KOPT-K1 (cell line): Measurements from ENCODE around the gene FAM76B.
A peak's percentile ranks its signal among the peaks of the same experiment; 100 is the strongest.

Experiments
- H3K27ac ChIP-seq: fragments of 200-600 bp; sonication (generic); 2 replicates; pipeline ENCODE4 v1.5.1; 2016; ENCODE audit warnings: antibody characterized with exemption, mild to moderate bottlenecking, low read depth, low read length; ENCODE audit not compliant: poor library complexity, severe bottlenecking
- H3K36me3 ChIP-seq: fragments of 200-600 bp; sonication (generic); 2 replicates; pipeline ENCODE4 v1.5.1; 2017; ENCODE audit warnings: antibody characterized with exemption, mild to moderate bottlenecking, low read length, moderate library complexity; ENCODE audit not compliant: insufficient read depth
- H3K9me3 ChIP-seq: fragments of 200-600 bp; sonication (generic); 2 replicates; pipeline ENCODE4 v1.5.1; 2017; ENCODE audit warnings: antibody characterized with exemption, low read length, mild to moderate bottlenecking; ENCODE audit not compliant: insufficient read depth, poor library complexity, severe bottlenecking

FAM76B gene

DNA sequence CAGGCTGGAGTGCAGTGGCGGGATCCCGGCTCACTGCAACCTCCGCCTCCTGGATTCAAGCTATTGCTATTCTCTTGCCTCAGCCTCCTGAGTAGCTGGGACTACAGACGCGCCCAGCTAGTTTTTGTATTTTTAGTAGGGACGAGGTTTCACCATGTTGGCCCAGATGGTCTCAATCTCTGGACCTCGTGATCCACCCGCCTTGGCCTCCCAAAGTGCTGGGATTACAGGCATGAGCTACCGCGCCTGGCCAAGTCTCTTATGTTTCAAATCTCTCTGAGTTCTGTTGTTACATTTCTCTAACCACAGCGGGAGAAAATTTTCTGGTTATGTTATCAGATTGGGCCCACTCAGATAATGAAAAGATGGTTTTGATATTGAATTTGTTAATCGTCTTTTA lies 10.9 kb upstream of the FAM76B start:
- Histone ChIP-seq H3K9me3 (no peaks in the 10 kb centered on the region), H3K36me3 (peaks cover 75% of the 10 kb centered on the region), H3K27ac (no peak overlapping the region)

DNA sequence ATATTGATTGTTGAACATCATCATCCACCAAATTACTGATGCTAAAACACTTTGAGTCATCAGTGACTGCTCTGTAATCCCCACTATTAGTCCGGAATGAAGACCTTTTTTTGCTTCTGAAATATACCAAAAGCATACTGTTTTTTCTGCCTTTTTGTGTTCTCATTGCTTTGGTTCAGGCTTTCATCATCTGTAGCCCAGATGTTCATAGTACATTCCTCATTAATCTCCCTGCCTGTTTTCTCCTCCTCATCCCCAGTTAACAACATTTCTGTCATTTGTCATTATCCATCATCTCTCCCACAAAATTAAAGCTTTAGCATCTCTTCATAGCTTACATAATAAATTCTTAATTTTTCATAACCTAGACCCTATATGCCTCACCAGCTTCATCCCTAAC lies 10.0 kb upstream of the FAM76B start:
- no peaks in the 10 kb centered on the region for H3K9me3 ChIP-seq
- H3K27ac ChIP-seq, result no peak overlapping the region
- peaks cover 68% of the 10 kb centered on the region for H3K36me3 ChIP-seq

- H3K27ac ChIP-seq, result no peak overlapping the region
- H3K36me3 ChIP-seq, result peaks cover 48% of the 10 kb centered on the region
- no peaks in the 10 kb centered on the region for H3K9me3 ChIP-seq
These were observed 6.9 kb upstream of the FAM76B start for GRCh38 chr11:95796501-95796900.

DNA sequence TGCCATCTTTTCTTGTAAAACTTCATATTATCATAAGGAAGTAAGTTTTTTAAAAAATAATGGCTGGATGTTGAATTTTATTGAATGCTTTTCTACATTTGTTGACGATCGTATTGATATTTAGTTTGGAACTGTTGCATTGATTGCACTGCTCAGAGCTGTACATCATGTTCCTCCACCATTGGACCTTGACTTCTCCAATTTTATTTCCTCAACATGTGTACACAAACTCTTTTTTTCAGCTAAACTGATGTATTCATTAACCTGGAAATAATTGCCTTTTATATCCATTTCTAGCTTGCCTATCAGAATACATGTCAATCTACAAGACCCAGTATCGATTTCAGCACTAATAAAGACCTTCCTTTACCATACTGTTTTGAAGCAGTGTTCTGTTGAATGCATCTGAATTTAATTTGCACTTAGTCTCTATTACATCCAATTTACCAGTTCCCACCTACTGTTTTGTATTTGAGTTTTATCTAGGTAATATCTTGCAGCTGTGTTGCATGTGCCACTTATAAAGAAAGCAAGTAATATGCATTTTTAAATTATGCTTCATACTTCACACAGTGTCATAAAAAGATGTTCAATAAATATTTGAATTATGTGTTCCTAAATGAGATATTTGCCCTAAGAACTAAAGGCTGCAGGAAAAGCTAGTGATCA lies 6.2 kb upstream of the FAM76B start:
- peaks cover 41% of the 10 kb centered on the region for H3K36me3 ChIP-seq
- H3K9me3 ChIP-seq, result no peaks in the 10 kb centered on the region
- H3K27ac ChIP-seq, result no peak overlapping the region

DNA sequence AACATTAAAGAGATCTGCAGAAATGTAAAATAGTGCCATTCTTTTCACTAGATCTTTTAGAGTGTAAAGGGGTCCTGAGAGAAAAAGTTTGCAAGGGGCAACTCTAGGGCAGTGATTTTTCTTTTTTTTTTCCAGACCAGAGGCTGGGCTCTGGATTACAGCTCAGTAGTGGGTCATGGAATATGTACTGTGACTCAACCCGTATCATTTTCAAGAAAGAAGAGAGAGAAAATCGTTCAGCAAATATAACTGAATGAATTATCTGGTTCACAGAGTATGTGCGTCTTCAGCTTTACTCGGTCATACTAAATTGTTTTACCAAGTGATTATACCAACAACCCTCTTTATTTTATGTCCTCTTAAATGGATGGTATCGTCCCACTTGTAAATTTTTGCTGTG lies 4.5 kb upstream of the FAM76B start:
- Histone ChIP-seq H3K27ac (no peak overlapping the region), H3K36me3 (peaks cover 24% of the 10 kb centered on the region), H3K9me3 (no peaks in the 10 kb centered on the region)

GRCh38 chr11:95793116-95793515 lies 3.5 kb upstream of the FAM76B start:
- H3K27ac ChIP-seq, result no peak overlapping the region
- H3K9me3 ChIP-seq, result no peaks in the 10 kb centered on the region
- peaks cover 21% of the 10 kb centered on the region for H3K36me3 ChIP-seq

DNA sequence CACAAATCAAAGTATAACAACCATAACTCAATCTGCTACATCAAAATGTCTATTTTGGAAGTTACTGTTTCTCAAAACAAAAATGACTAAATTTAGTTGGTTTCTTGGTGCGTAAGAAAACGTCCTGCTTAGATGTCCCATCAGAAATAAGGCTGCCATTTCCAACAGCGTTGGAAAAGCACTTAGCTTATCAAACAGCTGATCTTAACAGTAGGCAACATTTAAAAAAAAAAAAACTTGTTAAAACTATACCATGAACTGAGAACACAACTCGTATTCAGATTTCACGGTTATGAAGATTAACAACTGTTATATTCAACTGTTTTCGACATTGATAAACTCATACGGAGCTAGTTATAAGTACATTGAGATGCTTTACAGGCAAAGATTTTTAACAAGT lies 3.1 kb upstream of the FAM76B start:
- peaks cover 23% of the 10 kb centered on the region for H3K36me3 ChIP-seq
- H3K9me3 ChIP-seq, result no peaks in the 10 kb centered on the region
- peak overlapping the region; percentile 90 for H3K27ac ChIP-seq

DNA sequence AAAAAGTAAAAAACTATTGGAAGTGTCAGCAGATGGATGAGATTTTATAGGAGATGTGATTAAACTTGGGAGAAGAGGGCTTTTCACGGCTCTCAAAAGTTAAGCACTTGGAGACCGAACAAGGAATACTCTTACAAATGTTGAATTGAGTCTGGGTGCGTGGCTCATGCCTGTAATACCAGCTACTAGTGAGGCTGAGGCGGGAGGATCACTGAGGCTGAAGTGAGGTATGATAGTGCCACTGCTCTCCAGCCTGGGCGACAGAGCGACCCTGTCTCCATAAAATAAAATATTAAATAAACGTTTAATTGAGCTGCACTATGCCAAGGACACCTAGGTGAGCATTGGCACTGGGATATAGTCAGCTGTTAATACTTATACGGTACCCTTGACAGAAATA lies 2.6 kb upstream of the FAM76B start:
- no peaks in the 10 kb centered on the region for H3K9me3 ChIP-seq
- H3K36me3 ChIP-seq, result peaks cover 28% of the 10 kb centered on the region

GRCh38 chr11:95791709-95792033 lies 2.1 kb upstream of the FAM76B start:
- no peaks in the 10 kb centered on the region for H3K9me3 ChIP-seq
- peak overlapping the region; percentile 90 for H3K27ac ChIP-seq

More for the DNA sequence above, 2.6 kb upstream of the FAM76B start:
- H3K27ac ChIP-seq, result peak overlapping the region; percentile 90

DNA sequence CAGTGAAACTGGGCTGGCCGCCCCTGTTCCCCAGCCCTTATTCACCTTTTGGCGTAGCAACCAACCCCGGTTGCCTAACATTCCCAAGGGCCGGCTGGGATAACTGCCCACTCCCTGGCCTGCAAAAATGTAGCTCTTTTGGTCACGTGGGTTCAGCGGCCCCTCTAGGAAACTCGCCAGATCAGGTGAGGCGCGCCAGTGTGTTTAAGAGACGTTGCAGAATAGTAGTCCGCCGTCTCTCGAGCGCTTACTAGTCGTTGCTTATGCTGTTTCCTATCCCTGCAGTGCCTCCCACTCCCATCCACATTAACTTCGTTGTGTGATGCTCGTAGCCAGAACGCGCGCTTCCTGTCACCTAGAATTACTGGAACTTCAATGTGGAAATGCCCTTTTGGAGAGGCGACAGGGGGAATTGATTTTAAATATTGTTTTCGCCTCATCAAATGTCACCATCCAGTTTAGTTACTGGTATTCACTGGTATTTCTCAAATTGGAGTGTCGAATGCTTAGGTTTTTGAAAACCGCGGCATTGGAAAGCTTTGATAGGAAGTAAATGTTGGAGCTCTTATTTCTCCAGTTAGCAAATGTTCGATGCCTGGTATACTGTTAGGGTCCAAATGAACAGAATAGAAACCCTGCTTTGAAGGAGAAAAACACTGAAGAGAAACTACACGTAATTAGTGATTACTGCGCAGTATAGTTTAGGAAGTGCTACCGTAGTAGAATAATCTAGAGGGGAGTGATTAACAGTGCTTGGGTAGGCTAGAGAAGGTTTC lies 1.5 kb upstream of the FAM76B start:
- peak overlapping the region; percentile 90 for H3K27ac ChIP-seq
- peaks cover 37% of the 10 kb centered on the region for H3K36me3 ChIP-seq
- H3K9me3 ChIP-seq, result no peaks in the 10 kb centered on the region

More at GRCh38 chr11:95791709-95792033, 2.1 kb upstream of the FAM76B start:
- H3K36me3 ChIP-seq, result peaks cover 34% of the 10 kb centered on the region

GRCh38 chr11:95790123-95790932 lies 746 bp upstream of the FAM76B start, which contains the start of gene CEP57:
Gene CEP57, plus strand, starts transcription at chr11:95790498. Its CDS starts 201 bp downstream, at chr11:95790699.
- Histone ChIP-seq H3K36me3 (peaks cover 37% of the 10 kb centered on the region), H3K9me3 (no peaks in the 10 kb centered on the region), H3K27ac (peak within 1 kb of the TSS; percentile 90)

DNA sequence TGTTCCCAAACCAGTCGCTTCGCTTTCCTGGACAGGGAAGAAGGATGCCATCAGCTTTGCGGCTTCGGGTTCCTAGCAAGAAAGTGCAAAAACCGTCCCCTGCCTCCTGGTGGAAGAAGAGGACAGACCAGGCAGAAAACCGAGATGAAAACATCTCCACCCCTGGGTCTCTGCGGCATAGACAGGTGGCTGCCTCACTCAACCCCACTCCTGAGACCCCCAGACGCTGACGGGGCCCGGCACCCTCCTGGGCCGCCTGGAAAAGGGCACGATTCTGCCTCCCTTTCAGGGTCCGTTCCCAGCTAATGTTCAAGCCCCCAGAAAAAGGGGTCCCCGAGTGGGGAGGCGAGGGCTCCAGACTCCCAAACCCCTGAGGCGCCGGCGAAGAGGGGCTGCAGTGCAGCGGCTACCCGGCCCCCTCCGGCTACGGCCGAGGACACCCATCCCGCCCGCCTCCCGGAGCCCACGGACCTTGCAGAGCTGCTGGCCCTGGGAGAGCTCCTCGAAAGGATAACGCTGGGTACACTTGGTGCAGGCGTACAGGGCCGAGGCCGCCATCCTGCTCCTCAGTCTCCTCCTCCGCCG lies 569 bp downstream of the FAM76B start:
- Histone ChIP-seq H3K9me3 (no peaks in the 10 kb centered on the region), H3K27ac (peak overlapping the region; percentile 90)

GRCh38 chr11:95780544-95780943 lies 9.0 kb downstream of the FAM76B start:
- Histone ChIP-seq H3K27ac (no peak overlapping the region), H3K9me3 (no peaks in the 10 kb centered on the region), H3K36me3 (peaks cover 100% of the 10 kb centered on the region)

More for the DNA sequence above, 569 bp downstream of the FAM76B start:
- H3K36me3 ChIP-seq, result peaks cover 46% of the 10 kb centered on the region

GRCh38 chr11:95778699-95779098 lies 10.9 kb downstream of the FAM76B start:
- Histone ChIP-seq H3K27ac (no peak overlapping the region), H3K9me3 (no peaks in the 10 kb centered on the region), H3K36me3 (peaks cover 100% of the 10 kb centered on the region)

- H3K9me3 ChIP-seq, result no peaks in the 10 kb centered on the region
- no peak overlapping the region for H3K27ac ChIP-seq
- H3K36me3 ChIP-seq, result peaks cover 98% of the 10 kb centered on the region
These were observed 12.7 kb downstream of the FAM76B start for GRCh38 chr11:95776859-95777258.
